Measurements from ENCODE around the gene PDIK1L. TPM values are rescaled to one million over a fixed set of nuclear protein-coding genes. Genes with fewer than 3 reads are reported as not detected.

The PDIK1L gene
- total and polyA plus RNA-seq, 2 of the 8 experiments (the other 6 are each of a cell fraction or from before 2014, with no cell fraction given): 0.95 to 4.5 TPM

- no peak for TF ChIP-seq TCF12 (IDR thresholded peaks at IDR 0.05; ENCODE audit: low read depth, low read length)
- no peak for TF ChIP-seq GABPA (IDR thresholded peaks at IDR 0.05; ENCODE audit: borderline replicate concordance, insufficient read depth, low read length)
- no peak for TF ChIP-seq TAF1 (IDR thresholded peaks at IDR 0.05; ENCODE audit: low read depth, low read length)
- no peak for TF ChIP-seq TBP (IDR thresholded peaks at IDR 0.05; ENCODE audit: low read depth, low read length)
These were observed 18.2 kb downstream of the PDIK1L start (continued) for GRCh38 chr1:26129778-26130177.
